Hepatocyte (in vitro differentiated cells): ENCODE measurements around the gene LDLR. TPM values are rescaled to one million over a fixed set of nuclear protein-coding genes. Genes with fewer than 3 reads are reported as not detected.

Source experiments
- DNase-seq: peaks from one replicate; pipeline ENCODE4 v3.0.0-alpha.2; 2016; ENCODE audit warnings: low spot score
- H2AFZ ChIP-seq: fragments of 200-600 bp; sonication (generic); 2 replicates; pipeline ENCODE4 v1.6.0; 2016; ENCODE audit warnings: antibody characterized with exemption, mild to moderate bottlenecking
- H3K27ac ChIP-seq: fragments of 200-600 bp; sonication (generic); 2 replicates; pipeline ENCODE4 v1.5.1; 2016; ENCODE audit warnings: mild to moderate bottlenecking
- H3K27me3 ChIP-seq: fragments of 200-600 bp; sonication (generic); 2 replicates; pipeline ENCODE4 v1.6.1; 2016
- H3K36me3 ChIP-seq: fragments of 200-600 bp; sonication (generic); replicated peaks from 2 replicates; pipeline ENCODE4 v1.5.1; 2016; ENCODE audit warnings: low read depth; ENCODE audit not compliant: insufficient read depth
- H3K4me1 ChIP-seq: fragments of 200-600 bp; sonication (generic); 2 replicates; pipeline ENCODE4 v1.5.1; 2016; ENCODE audit warnings: mild to moderate bottlenecking, moderate library complexity; ENCODE audit not compliant: insufficient read depth
- H3K4me2 ChIP-seq: fragments of 200-600 bp; sonication (generic); 2 replicates; pipeline ENCODE4 v1.6.0; 2016
- H3K4me3 ChIP-seq: fragments of 200-600 bp; sonication (generic); 2 replicates; pipeline ENCODE4 v1.5.1; 2016; ENCODE audit warnings: mild to moderate bottlenecking
- H3K79me2 ChIP-seq: fragments of 200-600 bp; sonication (generic); 2 replicates; pipeline ENCODE4 v1.6.0; 2017; ENCODE audit warnings: mild to moderate bottlenecking
- H3K9me2 ChIP-seq: fragments of 200-600 bp; sonication (generic); replicated peaks from 2 replicates; pipeline ENCODE4 v1.6.0; 2017; ENCODE audit warnings: mild to moderate bottlenecking; ENCODE audit not compliant: insufficient read depth
- H3K9me3 ChIP-seq: fragments of 200-600 bp; sonication (generic); 2 replicates; pipeline ENCODE4 v1.5.1; 2016; ENCODE audit warnings: low read depth, mild to moderate bottlenecking
- H4K20me1 ChIP-seq: fragments of 200-600 bp; sonication (generic); 2 replicates; pipeline ENCODE4 v1.6.0; 2016; ENCODE audit warnings: mild to moderate bottlenecking; ENCODE audit not compliant: insufficient read depth, poor library complexity, severe bottlenecking
- EZH2 ChIP-seq: fragments of 200-600 bp; sonication (generic); IDR thresholded peaks from 2 replicates; pipeline ENCODE4 v1.6.1; 2016; ENCODE audit warnings: antibody characterized with exemption, mild to moderate bottlenecking, borderline replicate concordance
- EZH2phosphoT487 ChIP-seq: fragments of 200-600 bp; sonication (generic); IDR thresholded peaks from one replicate; pipeline ENCODE4 v1.6.1; 2018; ENCODE audit warnings: antibody characterized with exemption, mild to moderate bottlenecking, low read depth, moderate library complexity; ENCODE audit not compliant: unreplicated experiment, severe bottlenecking
- WGBS: methylation state at CpG from one replicate; pipeline ENCODE4 v1.1.6; 2016; ENCODE audit warnings: low lambda C conversion rate; ENCODE audit errors: missing lambda C conversion rate; 5-methylcytosine and 5-hydroxymethylcytosine counted together
- polyA plus RNA-seq: library from polyadenylated mRNA; unstranded; fragments of >200 nt; fragmentation: Nextera tagmentation; extraction: Ambion mirVana; gene quantifications from 2 replicates; pipeline ENCODE4 v1.2.1, GENCODE V29; 2016
- total RNA-seq: library from RNA; depleted of rRNA; stranded (reverse); fragments of >200 nt; gene quantifications from 2 replicates; pipeline ENCODE4 v1.2.3, GENCODE V29; 2014
- TF ChIP-seq, protein P1 (sequence below): fragments of 200-600 bp; sonication (generic); IDR thresholded peaks from 2 replicates; pipeline ENCODE4 v1.5.1; 2016; ENCODE audit warnings: antibody characterized with exemption, mild to moderate bottlenecking; ENCODE audit not compliant: poor library complexity

LDLR gene
- total and polyA plus RNA-seq, 2 experiments from 2014 or later: 123 to 126 TPM

DNA sequence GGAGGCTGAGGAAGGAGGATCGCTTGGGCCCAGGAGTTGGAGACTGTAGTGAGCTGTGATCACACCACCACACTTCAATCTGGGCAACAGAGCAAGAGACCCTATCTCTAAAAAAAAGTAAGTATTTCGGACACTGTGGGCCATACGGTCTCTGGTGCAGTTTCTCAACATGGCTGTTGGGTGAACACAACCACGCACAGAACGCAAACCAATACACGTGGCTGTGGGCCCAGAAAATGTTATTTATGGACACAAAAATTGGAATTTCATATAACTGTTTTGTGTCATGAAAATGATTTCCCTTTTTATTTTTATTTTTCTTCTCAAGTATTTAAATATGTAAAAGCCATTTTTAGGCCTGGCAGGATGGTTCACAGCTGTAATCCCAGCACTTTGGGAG, 19.5 kb downstream of the LDLR start:
- no peak for DNase-seq
- no peaks in the 10 kb centered on the region for H3K4me1 ChIP-seq
- H3K36me3 ChIP-seq: no peaks in the 10 kb centered on the region
- TF ChIP-seq EZH2: no peak
- TF ChIP-seq EZH2phosphoT487: no peak
- TF ChIP-seq, protein P1, sequence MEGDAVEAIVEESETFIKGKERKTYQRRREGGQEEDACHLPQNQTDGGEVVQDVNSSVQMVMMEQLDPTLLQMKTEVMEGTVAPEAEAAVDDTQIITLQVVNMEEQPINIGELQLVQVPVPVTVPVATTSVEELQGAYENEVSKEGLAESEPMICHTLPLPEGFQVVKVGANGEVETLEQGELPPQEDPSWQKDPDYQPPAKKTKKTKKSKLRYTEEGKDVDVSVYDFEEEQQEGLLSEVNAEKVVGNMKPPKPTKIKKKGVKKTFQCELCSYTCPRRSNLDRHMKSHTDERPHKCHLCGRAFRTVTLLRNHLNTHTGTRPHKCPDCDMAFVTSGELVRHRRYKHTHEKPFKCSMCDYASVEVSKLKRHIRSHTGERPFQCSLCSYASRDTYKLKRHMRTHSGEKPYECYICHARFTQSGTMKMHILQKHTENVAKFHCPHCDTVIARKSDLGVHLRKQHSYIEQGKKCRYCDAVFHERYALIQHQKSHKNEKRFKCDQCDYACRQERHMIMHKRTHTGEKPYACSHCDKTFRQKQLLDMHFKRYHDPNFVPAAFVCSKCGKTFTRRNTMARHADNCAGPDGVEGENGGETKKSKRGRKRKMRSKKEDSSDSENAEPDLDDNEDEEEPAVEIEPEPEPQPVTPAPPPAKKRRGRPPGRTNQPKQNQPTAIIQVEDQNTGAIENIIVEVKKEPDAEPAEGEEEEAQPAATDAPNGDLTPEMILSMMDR: no peak
- 96% methylated on average over 6 of the region's 6 CpGs for WGBS
- H3K9me2 ChIP-seq: no peaks in the 10 kb centered on the region
- H3K4me3 ChIP-seq: no peak overlapping the region
- H3K27ac ChIP-seq: no peak overlapping the region
- H3K79me2 ChIP-seq: peaks cover 53% of the 10 kb centered on the region
- H2AFZ ChIP-seq: no peak overlapping the region
- H3K4me2 ChIP-seq: no peak overlapping the region
- H4K20me1 ChIP-seq: peaks cover 56% of the 10 kb centered on the region
- H3K27me3 ChIP-seq: no peaks in the 10 kb centered on the region
- H3K9me3 ChIP-seq: no peaks in the 10 kb centered on the region

DNA sequence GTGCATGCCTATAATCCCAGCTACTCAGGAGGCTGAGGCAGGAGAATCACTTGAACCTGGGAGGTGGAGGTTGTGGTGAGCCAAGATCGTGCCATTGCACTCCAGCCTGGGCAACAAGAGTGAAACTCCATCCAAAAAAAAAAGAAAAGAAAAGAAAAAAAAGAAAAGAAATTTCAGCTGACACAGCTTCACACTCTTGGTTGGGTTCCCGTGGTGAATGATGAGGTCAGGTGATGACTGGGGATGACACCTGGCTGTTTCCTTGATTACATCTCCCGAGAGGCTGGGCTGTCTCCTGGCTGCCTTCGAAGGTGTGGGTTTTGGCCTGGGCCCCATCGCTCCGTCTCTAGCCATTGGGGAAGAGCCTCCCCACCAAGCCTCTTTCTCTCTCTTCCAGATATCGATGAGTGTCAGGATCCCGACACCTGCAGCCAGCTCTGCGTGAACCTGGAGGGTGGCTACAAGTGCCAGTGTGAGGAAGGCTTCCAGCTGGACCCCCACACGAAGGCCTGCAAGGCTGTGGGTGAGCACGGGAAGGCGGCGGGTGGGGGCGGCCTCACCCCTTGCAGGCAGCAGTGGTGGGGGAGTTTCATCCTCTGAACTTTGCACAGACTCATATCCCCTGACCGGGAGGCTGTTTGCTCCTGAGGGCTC, 22.0 kb downstream of the LDLR start:
- H3K36me3 ChIP-seq: no peaks in the 10 kb centered on the region
- no peak overlapping the region for H3K4me2 ChIP-seq
- WGBS: 96% methylated on average over 15 of the region's 15 CpGs
- no peaks in the 10 kb centered on the region for H3K4me1 ChIP-seq
- H3K27ac ChIP-seq: no peak overlapping the region
- no peak overlapping the region for H3K4me3 ChIP-seq
- H3K27me3 ChIP-seq: no peaks in the 10 kb centered on the region
- H3K9me3 ChIP-seq: no peaks in the 10 kb centered on the region
- no peak overlapping the region for H2AFZ ChIP-seq
- no peaks in the 10 kb centered on the region for H3K9me2 ChIP-seq
- TF ChIP-seq EZH2phosphoT487 (no peak), EZH2 (no peak)
- TF ChIP-seq, protein P1: no peak
- H4K20me1 ChIP-seq: peaks cover 45% of the 10 kb centered on the region
- peaks cover 32% of the 10 kb centered on the region for H3K79me2 ChIP-seq
- no peak for DNase-seq

DNA sequence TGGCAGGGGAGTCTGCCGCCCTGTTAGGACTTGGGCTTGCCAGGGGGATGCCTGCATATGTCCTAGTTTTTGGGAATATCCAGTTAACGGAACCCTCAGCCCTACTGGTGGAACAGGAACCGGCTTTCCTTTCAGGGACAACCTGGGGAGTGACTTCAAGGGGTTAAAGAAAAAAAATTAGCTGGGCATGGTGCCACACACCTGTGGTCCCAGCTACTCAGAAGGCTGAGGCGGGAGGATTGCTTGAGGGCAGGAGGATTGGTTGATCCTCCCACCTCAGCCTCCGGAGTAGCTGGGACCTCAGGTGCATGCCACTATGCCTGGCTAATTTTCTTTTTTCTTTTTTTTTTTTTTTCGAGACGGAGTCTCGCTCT, 22.5 kb downstream of the LDLR start:
- no peaks in the 10 kb centered on the region for H3K36me3 ChIP-seq
- no peak overlapping the region for H3K4me2 ChIP-seq
- peaks cover 27% of the 10 kb centered on the region for H3K79me2 ChIP-seq

More for the DNA sequence above, 22.5 kb downstream of the LDLR start:
- Histone ChIP-seq H3K9me3 (no peaks in the 10 kb centered on the region), H4K20me1 (peaks cover 40% of the 10 kb centered on the region), H2AFZ (no peak overlapping the region), H3K4me3 (no peak overlapping the region), H3K9me2 (no peaks in the 10 kb centered on the region), H3K4me1 (no peaks in the 10 kb centered on the region), H3K27ac (no peak overlapping the region), H3K27me3 (no peaks in the 10 kb centered on the region)
- whole genome bisulfite sequencing: 83% methylated on average over 6 of the region's 8 CpGs
- no peak for TF ChIP-seq EZH2
- TF ChIP-seq EZH2phosphoT487: no peak
- TF ChIP-seq, protein P1: no peak
- no peak for DNase-seq
